HFF-Myc (cell line): ENCODE measurements around the gene SBF1.

Experiments used
- DNase-seq: peaks from one replicate; pipeline ENCODE4 v3.0.0-alpha.2; 2011; ENCODE audit warnings: low read depth; ENCODE audit errors: extremely low read depth
- H3K4me3 ChIP-seq: replicated peaks from 2 replicates; pipeline ENCODE4 v1.5.1; 2011; ENCODE audit warnings: low read depth, mild to moderate bottlenecking, control low read depth, low read length
- TF ChIP-seq, protein P1 (sequence below): IDR thresholded peaks from 2 replicates; pipeline ENCODE4 v1.5.1; 2012; ENCODE audit warnings: mild to moderate bottlenecking, low read depth, low read length, control low read depth; ENCODE audit errors: missing control alignments

SBF1 gene

GRCh38 chr22:50513175-50513574 lies 38.3 kb upstream of the SBF1 start:
- H3K4me3 ChIP-seq, result no peak overlapping the region
- TF ChIP-seq, protein P1, sequence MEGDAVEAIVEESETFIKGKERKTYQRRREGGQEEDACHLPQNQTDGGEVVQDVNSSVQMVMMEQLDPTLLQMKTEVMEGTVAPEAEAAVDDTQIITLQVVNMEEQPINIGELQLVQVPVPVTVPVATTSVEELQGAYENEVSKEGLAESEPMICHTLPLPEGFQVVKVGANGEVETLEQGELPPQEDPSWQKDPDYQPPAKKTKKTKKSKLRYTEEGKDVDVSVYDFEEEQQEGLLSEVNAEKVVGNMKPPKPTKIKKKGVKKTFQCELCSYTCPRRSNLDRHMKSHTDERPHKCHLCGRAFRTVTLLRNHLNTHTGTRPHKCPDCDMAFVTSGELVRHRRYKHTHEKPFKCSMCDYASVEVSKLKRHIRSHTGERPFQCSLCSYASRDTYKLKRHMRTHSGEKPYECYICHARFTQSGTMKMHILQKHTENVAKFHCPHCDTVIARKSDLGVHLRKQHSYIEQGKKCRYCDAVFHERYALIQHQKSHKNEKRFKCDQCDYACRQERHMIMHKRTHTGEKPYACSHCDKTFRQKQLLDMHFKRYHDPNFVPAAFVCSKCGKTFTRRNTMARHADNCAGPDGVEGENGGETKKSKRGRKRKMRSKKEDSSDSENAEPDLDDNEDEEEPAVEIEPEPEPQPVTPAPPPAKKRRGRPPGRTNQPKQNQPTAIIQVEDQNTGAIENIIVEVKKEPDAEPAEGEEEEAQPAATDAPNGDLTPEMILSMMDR, result no peak
- DNase-seq, result no peak

- peak overlapping the region; percentile 64 for H3K4me3 ChIP-seq
- no peak for DNase-seq
- TF ChIP-seq, protein P1, result no peak
These were observed 34.1 kb upstream of the SBF1 start for GRCh38 chr22:50508897-50509296.

- TF ChIP-seq, protein P1, result no peak
- peak within 1 kb of the TSS; percentile 87 for H3K4me3 ChIP-seq
- peak; percentile 91 for DNase-seq
These were observed 33.4 kb upstream of the SBF1 start, which contains the start of gene NCAPH2 for GRCh38 chr22:50507991-50508884. TSS of gene NCAPH2 (plus strand) at chr22:50508224. CDS start at chr22:50508338, 114 bp downstream.

DNA sequence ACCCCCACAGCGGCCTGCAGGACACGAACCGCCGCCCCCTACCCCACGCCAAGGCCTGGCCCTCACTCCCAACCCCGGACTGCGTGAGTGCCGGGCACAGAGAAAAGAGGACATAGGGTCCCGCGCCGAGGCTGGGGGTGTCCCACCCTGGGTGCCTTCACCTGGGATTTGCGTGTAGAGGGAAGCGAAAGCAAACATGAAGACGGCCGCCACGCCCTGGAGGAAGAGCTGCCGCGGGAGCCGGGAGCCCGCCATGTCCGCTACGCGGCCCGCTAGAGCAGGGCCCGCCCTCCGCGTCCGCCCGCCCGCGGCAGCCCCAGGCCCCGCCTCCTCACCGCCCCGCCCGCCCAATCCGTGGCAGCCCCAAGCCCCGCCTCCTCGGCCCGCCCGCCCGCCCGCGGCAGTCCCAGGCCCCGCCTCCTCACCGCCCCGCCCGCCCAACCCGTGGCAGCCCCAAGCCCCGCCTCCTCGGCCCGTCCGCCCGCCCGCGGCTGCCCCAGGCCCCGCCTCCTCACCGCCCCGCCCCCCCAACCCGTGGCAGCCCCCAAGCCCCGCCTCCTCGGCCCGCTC lies 32.7 kb upstream of the SBF1 start, which contains the start of gene LMF2:
LMF2 (minus strand) TSS at position 282 of the 570 bp plus-strand sequence; CDS start at position 255, 27 bp downstream.
- no peak for DNase-seq
- TF ChIP-seq, protein P1, result no peak
- peak within 1 kb of the TSS; percentile 87 for H3K4me3 ChIP-seq

- TF ChIP-seq, protein P1, result no peak
- peak overlapping the region; percentile 87 for H3K4me3 ChIP-seq
- no peak for DNase-seq
These were observed 32.0 kb upstream of the SBF1 start for GRCh38 chr22:50506611-50507420.

DNA sequence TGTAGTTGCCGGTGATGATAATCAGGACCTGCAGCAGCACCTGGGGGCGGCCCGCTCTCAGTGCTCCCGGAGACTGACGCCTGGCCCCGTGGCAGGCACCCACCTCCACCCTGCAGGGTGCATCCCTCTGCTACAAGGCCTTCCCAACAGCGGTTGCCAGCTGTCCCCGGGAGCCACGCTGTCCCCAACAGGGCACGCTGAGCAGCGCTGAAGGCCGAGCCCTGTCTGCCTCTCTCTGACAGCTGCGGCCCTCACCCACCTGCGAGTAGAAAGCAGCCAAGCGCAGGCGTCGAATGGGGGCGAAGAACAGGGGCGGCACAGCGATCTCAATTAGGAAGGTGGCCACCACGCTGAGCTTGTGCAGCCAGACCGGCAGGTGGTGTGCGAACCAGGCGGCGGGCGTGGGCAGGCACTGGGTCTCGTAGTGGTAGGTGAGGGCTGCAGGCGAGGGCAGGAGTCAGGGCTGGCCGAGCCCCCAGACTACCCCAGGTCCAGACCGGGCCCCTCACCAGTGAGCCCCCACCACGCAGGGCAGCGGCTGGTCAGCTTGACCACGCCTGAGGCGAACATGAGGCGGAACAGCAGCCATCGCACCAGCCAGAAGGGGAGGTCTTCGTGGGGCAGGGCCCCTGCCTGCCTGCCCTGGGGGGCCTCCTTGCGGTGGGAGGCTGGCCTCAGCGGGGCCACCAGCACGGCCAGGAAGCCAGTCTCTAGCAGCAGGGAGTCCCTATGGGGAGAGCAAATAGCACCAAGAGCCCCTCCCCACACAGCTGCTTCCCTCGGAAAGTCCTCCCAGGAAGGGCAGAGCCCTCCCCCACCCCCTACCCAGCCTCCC lies 31.2 kb upstream of the SBF1 start:
- DNase-seq, result no peak
- TF ChIP-seq, protein P1, result no peak
- peak overlapping the region; percentile 87 for H3K4me3 ChIP-seq
